WTC11 (cell line): ENCODE measurements around the gene MED12.

ENCODE experiments used
- ATF2 ChIP-seq: sonication (generic); formaldehyde crosslinking; IDR thresholded peaks from 2 replicates; pipeline ENCODE4 v1.8.1; 2022; ENCODE audit warnings: low read depth, missing genetic modification reagents, borderline replicate concordance
- ATF6 ChIP-seq: sonication (generic); formaldehyde crosslinking; IDR thresholded peaks from 2 replicates; pipeline ENCODE4 v1.8.1; 2023; ENCODE audit warnings: mild to moderate bottlenecking, missing genetic modification reagents
- CTCF ChIP-seq: fragments of 200-600 bp; IDR thresholded peaks from 2 replicates; pipeline ENCODE4 v1.8.0; 2022; ENCODE audit warnings: antibody characterized with exemption
- EMX1 ChIP-seq: fragments of 250-450 bp; sonication (Bioruptor Pico); IDR thresholded peaks from 2 replicates; pipeline ENCODE4 v1.8.0; 2021; ENCODE audit warnings: mild to moderate bottlenecking
- FOXJ3 ChIP-seq: sonication (generic); formaldehyde crosslinking; IDR thresholded peaks from 2 replicates; pipeline ENCODE4 v1.9.0; 2021; ENCODE audit warnings: missing genetic modification reagents, mild to moderate bottlenecking, borderline replicate concordance
- IRF1 ChIP-seq: sonication (generic); formaldehyde crosslinking; IDR thresholded peaks from 2 replicates; pipeline ENCODE4 v1.8.0; 2023; ENCODE audit warnings: missing genetic modification reagents
- MAX ChIP-seq: sonication (generic); formaldehyde crosslinking; IDR thresholded peaks from 2 replicates; pipeline ENCODE4 v1.8.0; 2022; ENCODE audit warnings: mild to moderate bottlenecking, missing genetic modification reagents
- NFYB ChIP-seq: sonication (generic); formaldehyde crosslinking; conservative IDR thresholded peaks from 2 replicates; pipeline ENCODE4 v1.8.0; 2022; ENCODE audit warnings: low read depth, missing genetic modification reagents
- SP1 ChIP-seq: sonication (generic); formaldehyde crosslinking; conservative IDR thresholded peaks from 2 replicates; pipeline ENCODE4 v1.8.1; 2022; ENCODE audit warnings: missing genetic modification reagents
- ZNF232 ChIP-seq: sonication (generic); formaldehyde crosslinking; IDR thresholded peaks from 2 replicates; pipeline ENCODE4 v1.8.0; 2022; ENCODE audit warnings: mild to moderate bottlenecking, missing genetic modification reagents
- ZNF263 ChIP-seq: sonication (generic); formaldehyde crosslinking; IDR thresholded peaks from 2 replicates; pipeline ENCODE4 v1.8.1; 2022; ENCODE audit warnings: low read depth, mild to moderate bottlenecking, moderate library complexity, missing genetic modification reagents
- TF ChIP-seq, protein P1 (sequence below): sonication (generic); formaldehyde crosslinking; conservative IDR thresholded peaks from 2 replicates; pipeline ENCODE4 v1.8.1; 2022; ENCODE audit warnings: mild to moderate bottlenecking, missing genetic modification reagents
- TF ChIP-seq, protein P2 (sequence below): sonication (generic); formaldehyde crosslinking; IDR thresholded peaks from 2 replicates; pipeline ENCODE4 v1.8.1; 2023; ENCODE audit warnings: mild to moderate bottlenecking, missing genetic modification reagents, moderate library complexity

DNA sequence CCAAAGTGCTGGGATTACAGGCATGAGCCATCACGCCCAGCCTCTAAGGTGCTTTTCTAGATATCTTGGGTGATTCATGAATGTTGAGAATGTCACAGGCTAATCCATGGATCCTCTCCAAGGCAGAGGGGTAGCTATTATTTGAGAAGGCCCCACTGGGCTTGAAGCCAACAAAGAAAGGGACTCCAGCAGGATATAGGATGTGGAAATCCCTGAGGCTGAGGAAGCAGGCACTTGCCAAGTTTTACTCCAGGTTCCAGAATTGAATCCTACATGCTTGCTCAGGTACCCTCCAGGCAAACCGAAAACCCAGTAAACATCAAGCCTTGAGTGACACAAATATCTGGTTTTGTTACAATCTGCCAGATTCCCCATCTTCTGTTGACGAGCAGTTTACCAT is 42.1 kb downstream of the MED12 start:
- TF ChIP-seq CTCF = no peak
- no peak for TF ChIP-seq IRF1 (CRISPR knock-in tag)
- TF ChIP-seq ZNF263 (CRISPR knock-in tag) = no peak
- TF ChIP-seq SP1 = no peak
- TF ChIP-seq ATF2 = no peak
- TF ChIP-seq FOXJ3 (CRISPR knock-in tag) = no peak
- no peak for TF ChIP-seq NFYB
- TF ChIP-seq, protein P1, sequence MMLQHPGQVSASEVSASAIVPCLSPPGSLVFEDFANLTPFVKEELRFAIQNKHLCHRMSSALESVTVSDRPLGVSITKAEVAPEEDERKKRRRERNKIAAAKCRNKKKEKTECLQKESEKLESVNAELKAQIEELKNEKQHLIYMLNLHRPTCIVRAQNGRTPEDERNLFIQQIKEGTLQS (CRISPR knock-in tag) = no peak
- no peak for TF ChIP-seq MAX (CRISPR knock-in tag)
- TF ChIP-seq EMX1 (CRISPR knock-in tag) = no peak
- TF ChIP-seq, protein P2, sequence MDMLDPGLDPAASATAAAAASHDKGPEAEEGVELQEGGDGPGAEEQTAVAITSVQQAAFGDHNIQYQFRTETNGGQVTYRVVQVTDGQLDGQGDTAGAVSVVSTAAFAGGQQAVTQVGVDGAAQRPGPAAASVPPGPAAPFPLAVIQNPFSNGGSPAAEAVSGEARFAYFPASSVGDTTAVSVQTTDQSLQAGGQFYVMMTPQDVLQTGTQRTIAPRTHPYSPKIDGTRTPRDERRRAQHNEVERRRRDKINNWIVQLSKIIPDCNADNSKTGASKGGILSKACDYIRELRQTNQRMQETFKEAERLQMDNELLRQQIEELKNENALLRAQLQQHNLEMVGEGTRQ (CRISPR knock-in tag) = no peak
- TF ChIP-seq ZNF232 (CRISPR knock-in tag) = no peak
- no peak for TF ChIP-seq ATF6 (CRISPR knock-in tag)
